ENCODE data around the gene AGAP2. TPM values are rescaled to one million over a fixed set of nuclear protein-coding genes. Genes with fewer than 3 reads are reported as not detected.

The AGAP2 gene
- total RNA-seq, result 10 to 100 TPM in 4 of 8 experiments, 1 to 10 TPM in 2, under 1 TPM in 2; 0.31 to 13.8 (median 8.8) TPM

GRCh38 chr12:57738661-57739237 lies at the start of gene AGAP2:
TSS of gene AGAP2 (minus strand) at chr12:57738742. CDS start at chr12:57738246, 496 bp downstream.
- Histone ChIP-seq H3K4me3 (peak within 1 kb of the TSS; percentile 46 to 77 (median 71)), H3K27ac (peak within 1 kb of the TSS; percentile 33 to 56), H3K4me1 (replicated peaks in 1 of 2) (peaks cover 26 to 33% of the 10 kb centered on the region in 2 donors)
- WGBS, 10 experiments, result 0 to 2% (median 0%) methylated on average over 1 to 7 of the region's 36 CpGs; no CpG with 5 or more reads in 6 of the 10 experiments
- in situ Hi-C loops (cut with MboI; ENCODE audit: low pct_unique_long_range_greater_than_20kb in 2 of 9, low sequenced_read_pairs in 9 of 9, unreplicated experiment in 9 of 9), result no loop called here
- ATAC-seq (replicated peaks in 6 of 8), result peak in 6 of 8 experiments; percentile 14 to 59 (median 50)

DNA sequence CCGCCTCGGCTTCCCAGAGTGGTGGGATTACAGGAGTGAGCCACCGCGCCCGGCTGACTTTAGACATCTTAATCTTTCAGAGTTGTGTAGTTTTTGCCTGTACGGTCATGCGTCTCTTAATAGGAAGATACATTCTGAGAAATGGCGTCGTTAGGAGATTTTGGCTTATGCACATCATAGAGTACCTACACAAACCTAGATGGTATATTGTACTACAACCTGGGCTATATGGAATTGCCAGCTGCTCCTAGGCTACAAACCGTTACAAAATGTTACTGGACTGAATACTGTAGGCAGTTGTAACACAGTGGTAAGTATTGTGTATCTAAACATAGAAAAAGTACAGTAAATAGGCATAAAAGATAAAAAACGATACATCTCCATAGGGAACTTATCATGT lies 45.3 kb upstream of the AGAP2 start:
- 75 to 100% (median 83%) methylated on average over 1 to 8 of the region's 11 CpGs; no CpG with 5 or more reads in 1 of the 10 experiments for WGBS, 10 experiments
- in situ Hi-C loops (cut with MboI; ENCODE audit: low pct_unique_long_range_greater_than_20kb in 2 of 9, low sequenced_read_pairs in 9 of 9, unreplicated experiment in 9 of 9), result no loop called here
- H3K4me3 ChIP-seq, result peak overlapping the region in 4 of 5 donors; percentile 62 to 97 (median 71)

GRCh38 chr12:57783466-57783801 lies 44.9 kb upstream of the AGAP2 start:
- 40 to 90% (median 82%) methylated on average over 1 to 12 of the region's 12 CpGs; no CpG with 5 or more reads in 4 of the 10 experiments for WGBS, 10 experiments
- H3K4me3 ChIP-seq, result peak overlapping the region; percentile 62 to 97 (median 73)
- no peak for ATAC-seq (replicated peaks in 6 of 8)
- in situ Hi-C loops (cut with MboI; ENCODE audit: low pct_unique_long_range_greater_than_20kb in 2 of 9, low sequenced_read_pairs in 9 of 9, unreplicated experiment in 9 of 9), result no loop called here
- peaks cover 4 to 9% of the 10 kb centered on the region in 2 donors for H3K4me1 ChIP-seq (replicated peaks in 1 of 2)
- H3K27ac ChIP-seq, result no peak overlapping the region

More for the DNA sequence above, 45.3 kb upstream of the AGAP2 start:
- ATAC-seq (replicated peaks in 6 of 8), result no peak
- H3K27ac ChIP-seq, result no peak overlapping the region
- H3K4me1 ChIP-seq (replicated peaks in 1 of 2), result peaks cover 4 to 9% of the 10 kb centered on the region in 2 donors

DNA sequence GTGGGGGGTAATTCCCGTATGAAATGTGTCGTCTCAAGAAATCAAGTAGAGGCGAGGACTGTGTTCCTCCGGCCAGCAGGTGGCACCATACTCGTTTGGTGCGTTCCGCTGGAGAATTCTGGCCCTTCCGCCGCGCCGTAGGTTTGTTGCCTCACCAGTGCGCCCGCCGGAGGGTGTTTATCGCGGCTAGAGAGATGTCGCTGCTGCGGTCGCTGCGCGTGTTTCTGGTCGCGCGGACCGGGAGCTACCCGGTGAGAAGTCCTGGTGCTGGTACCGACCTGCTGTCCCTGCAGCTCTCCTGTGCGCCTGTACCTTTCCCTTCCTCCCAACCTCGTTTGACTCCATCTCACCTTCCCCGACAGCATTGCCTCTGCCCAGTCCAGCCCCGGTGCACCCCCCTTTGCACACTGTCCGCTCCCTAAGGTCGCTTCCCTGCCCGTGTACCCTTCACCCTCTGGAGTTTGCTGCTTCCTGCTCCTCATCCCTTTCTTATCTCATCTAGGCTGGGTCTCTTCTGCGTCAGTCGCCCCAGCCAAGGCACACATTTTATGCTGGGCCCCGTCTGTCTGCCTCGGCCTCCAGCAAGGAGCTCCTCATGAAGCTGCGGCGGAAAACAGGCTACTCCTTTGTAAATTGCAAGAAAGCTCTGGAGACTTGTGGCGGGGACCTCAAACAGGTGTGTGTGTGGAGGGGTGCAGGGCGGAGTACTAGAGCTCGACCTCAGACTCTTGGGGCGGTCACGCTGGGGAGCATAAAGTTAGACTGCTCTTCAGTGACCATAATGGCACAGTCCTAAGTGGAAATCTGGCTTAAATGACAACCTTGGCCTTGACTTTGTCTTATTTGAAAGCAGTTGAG lies 44.3 kb upstream of the AGAP2 start, which contains the start of gene TSFM:
Gene TSFM, plus strand, starts transcription at position 180 of the 858 bp plus-strand sequence. Its CDS starts 15 bp downstream, at position 195.
- H3K4me3 ChIP-seq, result peak within 1 kb of the TSS; percentile 62 to 97 (median 73)
- 0 to 18% (median 0%) methylated on average over 2 to 33 of the region's 45 CpGs; no CpG with 5 or more reads in 1 of the 10 experiments for WGBS, 10 experiments
- peaks cover 4 to 9% of the 10 kb centered on the region in 2 donors for H3K4me1 ChIP-seq (replicated peaks in 1 of 2)
- H3K27ac ChIP-seq, result peak within 1 kb of the TSS; percentile 29 to 54
- in situ Hi-C loops (cut with MboI; ENCODE audit: low pct_unique_long_range_greater_than_20kb in 2 of 9, low sequenced_read_pairs in 9 of 9, unreplicated experiment in 9 of 9), result no loop called here
- peak; percentile 86 to 96 (median 90) for ATAC-seq (replicated peaks in 6 of 8)

DNA sequence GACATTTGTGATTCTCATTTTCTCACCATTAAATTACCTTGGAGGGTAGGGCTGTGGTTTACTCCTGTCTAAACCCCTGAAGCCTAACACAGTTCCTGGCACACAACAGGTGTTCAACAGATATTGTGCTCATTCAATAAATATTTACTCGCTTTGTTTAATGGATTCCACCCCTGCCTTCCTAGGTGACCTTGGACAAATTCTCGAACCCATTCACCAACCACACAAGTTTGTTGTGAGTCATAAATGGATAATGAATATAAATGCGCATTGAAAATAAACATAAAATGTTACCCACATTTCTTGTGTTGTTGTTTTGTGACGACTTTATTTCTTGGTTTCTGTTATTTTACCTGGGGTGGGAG lies 43.7 kb upstream of the AGAP2 start:
- peak in 3 of 8 experiments; percentile 2 to 6 (median 5) for ATAC-seq (replicated peaks in 6 of 8)
- in situ Hi-C loops (cut with MboI; ENCODE audit: low pct_unique_long_range_greater_than_20kb in 2 of 9, low sequenced_read_pairs in 9 of 9, unreplicated experiment in 9 of 9), result no loop called here
- Histone ChIP-seq H3K4me3 (peak overlapping the region in 3 of 5 donors; percentile 69 to 97 (median 73)), H3K4me1 (replicated peaks in 1 of 2) (peaks cover 4 to 9% of the 10 kb centered on the region in 2 donors), H3K27ac (no peak overlapping the region)
- WGBS, 10 experiments, result 0 to 67% (median 31%) methylated on average over 2 to 4 of the region's 4 CpGs; no CpG with 5 or more reads in 1 of the 10 experiments

GRCh38 chr12:57781801-57782200 lies 43.3 kb upstream of the AGAP2 start:
- 17 to 83% (median 52%) methylated on average over 1 to 2 of the region's 2 CpGs for WGBS, 10 experiments
- Histone ChIP-seq H3K4me1 (replicated peaks in 1 of 2) (peaks cover 4 to 9% of the 10 kb centered on the region in 2 donors), H3K27ac (no peak overlapping the region), H3K4me3 (no peak overlapping the region)
- no peak for ATAC-seq (replicated peaks in 6 of 8)
- in situ Hi-C loops (cut with MboI; ENCODE audit: low pct_unique_long_range_greater_than_20kb in 2 of 9, low sequenced_read_pairs in 9 of 9, unreplicated experiment in 9 of 9), result no loop called here

GRCh38 chr12:57781244-57781643 lies 42.7 kb upstream of the AGAP2 start:
- in situ Hi-C loops (cut with MboI; ENCODE audit: low pct_unique_long_range_greater_than_20kb in 2 of 9, low sequenced_read_pairs in 9 of 9, unreplicated experiment in 9 of 9), result no loop called here
- Histone ChIP-seq H3K4me1 (replicated peaks in 1 of 2) (peaks cover 4 to 9% of the 10 kb centered on the region in 2 donors), H3K27ac (no peak overlapping the region), H3K4me3 (no peak overlapping the region)
- ATAC-seq (replicated peaks in 6 of 8), result no peak
- WGBS, 10 experiments, result 20 to 100% (median 93%) methylated on average over 1 to 3 of the region's 3 CpGs

- Histone ChIP-seq H3K4me1 (replicated peaks in 1 of 2) (peaks cover 4 to 9% of the 10 kb centered on the region in 2 donors), H3K27ac (no peak overlapping the region), H3K4me3 (no peak overlapping the region)
- WGBS, 10 experiments, result 57 to 100% (median 80%) methylated on average over 1 to 3 of the region's 4 CpGs; no CpG with 5 or more reads in 3 of the 10 experiments
- ATAC-seq (replicated peaks in 6 of 8), result no peak
- in situ Hi-C loops (cut with MboI; ENCODE audit: low pct_unique_long_range_greater_than_20kb in 2 of 9, low sequenced_read_pairs in 9 of 9, unreplicated experiment in 9 of 9), result no loop called here
Measured at GRCh38 chr12:57780284-57780897, 41.8 kb upstream of the AGAP2 start.

- in situ Hi-C loops (cut with MboI; ENCODE audit: low pct_unique_long_range_greater_than_20kb in 2 of 9, low sequenced_read_pairs in 9 of 9, unreplicated experiment in 9 of 9), result no loop called here
- WGBS, 10 experiments, result 0 to 100% (median 59%) methylated on average over 1 of the region's 1 CpG; no CpG with 5 or more reads in 4 of the 10 experiments
- Histone ChIP-seq H3K4me3 (no peak overlapping the region), H3K4me1 (replicated peaks in 1 of 2) (peaks cover 4 to 9% of the 10 kb centered on the region in 2 donors), H3K27ac (no peak overlapping the region)
- no peak for ATAC-seq (replicated peaks in 6 of 8)
Measured at GRCh38 chr12:57779736-57780135, 41.2 kb upstream of the AGAP2 start.

- Histone ChIP-seq H3K4me1 (replicated peaks in 1 of 2) (peaks cover 6% of the 10 kb centered on the region in 2 donors), H3K27ac (no peak overlapping the region), H3K4me3 (no peak overlapping the region)
- no peak for ATAC-seq (replicated peaks in 6 of 8)
- in situ Hi-C loops (cut with MboI; ENCODE audit: low pct_unique_long_range_greater_than_20kb in 2 of 9, low sequenced_read_pairs in 9 of 9, unreplicated experiment in 9 of 9), result no loop called here
- 67 to 100% (median 88%) methylated on average over 1 to 4 of the region's 7 CpGs; no CpG with 5 or more reads in 4 of the 10 experiments for WGBS, 10 experiments
Measured at GRCh38 chr12:57777911-57778310, 39.4 kb upstream of the AGAP2 start.

DNA sequence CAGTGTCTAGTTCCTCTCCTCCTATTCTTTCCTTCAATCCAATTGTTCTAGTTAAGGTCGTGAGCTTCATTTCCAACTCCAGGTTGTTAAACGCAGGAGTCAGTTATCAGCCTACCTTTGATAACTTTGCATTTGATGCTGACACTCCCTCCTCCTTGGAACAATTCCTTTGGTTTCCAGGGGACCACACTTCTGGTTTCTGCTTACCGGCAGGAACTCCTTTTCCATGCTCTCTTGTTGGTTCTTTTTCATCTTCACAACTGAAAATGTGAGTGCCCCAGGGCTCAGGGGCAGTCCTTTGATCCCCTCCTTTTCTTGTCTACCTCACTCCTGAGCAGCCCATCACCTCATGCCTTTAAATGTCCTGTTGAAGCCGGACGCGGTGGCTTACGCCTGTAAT lies 38.8 kb upstream of the AGAP2 start:
- in situ Hi-C loops (cut with MboI; ENCODE audit: low pct_unique_long_range_greater_than_20kb in 2 of 9, low sequenced_read_pairs in 9 of 9, unreplicated experiment in 9 of 9), result no loop called here
- no peak for ATAC-seq (replicated peaks in 6 of 8)
- Histone ChIP-seq H3K4me3 (no peak overlapping the region), H3K4me1 (replicated peaks in 1 of 2) (peaks cover 5 to 6% of the 10 kb centered on the region in 2 donors), H3K27ac (no peak overlapping the region)
- WGBS, 10 experiments, result 72 to 100% (median 86%) methylated on average over 1 to 7 of the region's 7 CpGs

- ATAC-seq (replicated peaks in 6 of 8), result no peak
- WGBS, 10 experiments, result 39 to 100% (median 69%) methylated on average over 1 to 2 of the region's 2 CpGs; no CpG with 5 or more reads in 1 of the 10 experiments
- H3K4me1 ChIP-seq (replicated peaks in 1 of 2), result peaks cover 5 to 8% of the 10 kb centered on the region in 2 donors
- H3K27ac ChIP-seq, result no peak overlapping the region
- in situ Hi-C loops (cut with MboI; ENCODE audit: low pct_unique_long_range_greater_than_20kb in 2 of 9, low sequenced_read_pairs in 9 of 9, unreplicated experiment in 9 of 9), result no loop called here
- no peak overlapping the region for H3K4me3 ChIP-seq
Measured at GRCh38 chr12:57776247-57776587, 37.7 kb upstream of the AGAP2 start.
